Measurements from ENCODE around the gene IKBKE.

Gene IKBKE

DNA sequence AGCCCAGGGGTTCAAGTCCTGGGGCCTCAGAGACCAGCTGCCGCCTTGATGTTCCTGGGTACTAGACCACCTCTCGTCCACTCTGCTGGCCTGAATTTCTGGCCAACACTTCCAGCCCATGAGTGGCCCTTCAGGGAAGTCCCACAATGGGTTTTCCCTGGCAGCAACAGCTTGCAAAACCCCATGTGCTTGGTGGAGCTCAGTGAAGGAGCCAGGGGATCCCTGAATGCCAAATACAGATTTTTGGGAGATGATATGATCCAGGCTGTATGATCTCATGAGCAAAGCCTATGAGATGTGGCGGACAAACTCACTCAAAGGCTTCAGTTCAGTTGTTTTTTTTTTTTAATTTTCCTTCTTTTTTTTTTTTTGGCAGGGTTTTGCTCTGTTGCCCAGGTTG is 27.5 kb downstream of the IKBKE start:
- TF ChIP-seq, protein P1, sequence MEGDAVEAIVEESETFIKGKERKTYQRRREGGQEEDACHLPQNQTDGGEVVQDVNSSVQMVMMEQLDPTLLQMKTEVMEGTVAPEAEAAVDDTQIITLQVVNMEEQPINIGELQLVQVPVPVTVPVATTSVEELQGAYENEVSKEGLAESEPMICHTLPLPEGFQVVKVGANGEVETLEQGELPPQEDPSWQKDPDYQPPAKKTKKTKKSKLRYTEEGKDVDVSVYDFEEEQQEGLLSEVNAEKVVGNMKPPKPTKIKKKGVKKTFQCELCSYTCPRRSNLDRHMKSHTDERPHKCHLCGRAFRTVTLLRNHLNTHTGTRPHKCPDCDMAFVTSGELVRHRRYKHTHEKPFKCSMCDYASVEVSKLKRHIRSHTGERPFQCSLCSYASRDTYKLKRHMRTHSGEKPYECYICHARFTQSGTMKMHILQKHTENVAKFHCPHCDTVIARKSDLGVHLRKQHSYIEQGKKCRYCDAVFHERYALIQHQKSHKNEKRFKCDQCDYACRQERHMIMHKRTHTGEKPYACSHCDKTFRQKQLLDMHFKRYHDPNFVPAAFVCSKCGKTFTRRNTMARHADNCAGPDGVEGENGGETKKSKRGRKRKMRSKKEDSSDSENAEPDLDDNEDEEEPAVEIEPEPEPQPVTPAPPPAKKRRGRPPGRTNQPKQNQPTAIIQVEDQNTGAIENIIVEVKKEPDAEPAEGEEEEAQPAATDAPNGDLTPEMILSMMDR (IDR thresholded peaks at IDR 0.05; ENCODE audit: low read depth, low read length, missing control alignments): no peak
- no peak for DNase-seq (ENCODE audit: extremely low read depth, low read depth)
- no peak overlapping the region for H3K4me3 ChIP-seq (replicated peaks; ENCODE audit: low read depth, low read length)

DNA sequence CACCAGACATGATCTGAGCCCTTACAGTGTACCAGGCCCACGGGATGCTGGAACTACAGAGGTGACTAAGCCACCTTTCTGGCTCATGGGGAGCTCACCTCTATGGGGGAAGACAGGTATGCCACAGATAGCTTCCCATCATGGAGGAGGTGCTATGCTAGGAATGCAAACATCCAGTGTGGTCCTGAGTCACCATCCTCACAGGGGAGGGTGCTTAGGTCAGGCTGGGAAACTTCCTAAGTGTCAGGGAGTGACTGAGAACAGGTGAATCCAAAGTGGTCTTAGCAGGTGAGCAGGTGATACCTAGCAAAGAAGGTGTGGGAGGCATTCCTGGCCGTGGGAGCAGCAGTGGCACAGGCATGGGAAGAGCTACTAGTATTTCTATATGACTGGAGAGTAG is 28.4 kb downstream of the IKBKE start:
- no peak overlapping the region for H3K4me3 ChIP-seq (replicated peaks; ENCODE audit: low read depth, low read length)
- TF ChIP-seq, protein P1 (IDR thresholded peaks at IDR 0.05; ENCODE audit: low read depth, low read length, missing control alignments): no peak
- no peak for DNase-seq (ENCODE audit: extremely low read depth, low read depth)

DNA sequence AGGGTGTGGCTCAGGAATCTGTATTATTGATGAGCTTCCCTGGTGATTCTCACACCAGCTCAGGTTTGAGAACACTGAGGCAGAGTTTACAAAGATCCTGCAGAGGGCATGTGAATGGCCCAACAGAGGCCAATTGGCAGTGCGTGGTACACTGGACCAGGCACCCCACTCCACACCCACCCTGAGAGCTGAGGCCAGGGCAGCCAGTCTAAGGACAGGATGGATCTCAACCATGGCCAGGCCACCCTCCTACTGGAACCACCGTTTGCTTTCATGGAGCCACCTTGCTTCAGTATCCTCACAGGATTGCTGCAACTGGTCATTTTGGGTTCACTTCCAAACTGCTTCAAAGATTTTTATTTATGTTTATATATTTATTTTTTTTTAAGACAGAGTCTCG is 29.8 kb downstream of the IKBKE start:
- no peak for DNase-seq (ENCODE audit: extremely low read depth, low read depth)
- no peak overlapping the region for H3K4me3 ChIP-seq (replicated peaks; ENCODE audit: low read depth, low read length)
- TF ChIP-seq, protein P1 (IDR thresholded peaks at IDR 0.05; ENCODE audit: low read depth, low read length, missing control alignments): no peak

DNA sequence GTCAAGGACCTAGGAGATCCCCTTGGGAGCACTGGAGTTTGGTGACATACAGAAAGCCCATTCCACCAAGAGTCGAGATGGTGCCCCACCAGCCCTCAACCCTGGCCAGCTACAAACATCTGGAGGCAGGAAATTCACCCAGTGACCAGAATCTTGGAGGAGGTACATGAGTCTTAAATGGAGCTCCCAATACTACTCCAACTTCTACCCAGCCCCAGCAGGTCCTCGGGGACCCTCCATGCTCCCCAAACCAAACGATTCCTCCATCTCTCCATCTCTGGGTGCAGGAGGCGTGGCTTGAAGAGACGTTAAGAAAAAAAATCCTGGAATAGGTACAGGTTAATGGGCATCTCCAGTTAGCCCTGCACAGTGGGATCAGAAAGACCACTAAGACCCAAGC is 31.6 kb downstream of the IKBKE start:
- TF ChIP-seq, protein P1 (IDR thresholded peaks at IDR 0.05; ENCODE audit: low read depth, low read length, missing control alignments): no peak
- H3K4me3 ChIP-seq (replicated peaks; ENCODE audit: low read depth, low read length): no peak overlapping the region
- DNase-seq (ENCODE audit: extremely low read depth, low read depth): no peak

DNA sequence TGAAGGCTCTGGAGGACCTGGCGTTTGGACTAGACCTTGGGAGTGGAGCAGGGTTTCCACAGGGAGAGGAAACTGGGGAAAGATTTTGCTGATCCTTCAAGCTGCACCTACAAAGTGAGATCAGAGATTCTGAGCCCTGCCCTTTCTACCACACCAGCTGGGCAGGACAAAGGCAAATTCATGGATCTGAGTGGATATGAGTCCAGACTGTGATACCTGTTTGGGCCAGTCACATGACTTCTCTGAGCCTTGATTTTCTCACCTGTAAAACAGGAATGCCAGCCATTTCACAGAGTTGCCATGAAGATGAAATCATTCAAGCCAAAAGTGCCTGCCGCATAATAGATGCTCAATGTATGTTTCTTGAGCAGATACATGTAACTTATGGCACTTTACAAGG is 32.1 kb downstream of the IKBKE start:
- H3K4me3 ChIP-seq (replicated peaks; ENCODE audit: low read depth, low read length): no peak overlapping the region
- no peak for DNase-seq (ENCODE audit: extremely low read depth, low read depth)
- TF ChIP-seq, protein P1 (IDR thresholded peaks at IDR 0.05; ENCODE audit: low read depth, low read length, missing control alignments): no peak

DNA sequence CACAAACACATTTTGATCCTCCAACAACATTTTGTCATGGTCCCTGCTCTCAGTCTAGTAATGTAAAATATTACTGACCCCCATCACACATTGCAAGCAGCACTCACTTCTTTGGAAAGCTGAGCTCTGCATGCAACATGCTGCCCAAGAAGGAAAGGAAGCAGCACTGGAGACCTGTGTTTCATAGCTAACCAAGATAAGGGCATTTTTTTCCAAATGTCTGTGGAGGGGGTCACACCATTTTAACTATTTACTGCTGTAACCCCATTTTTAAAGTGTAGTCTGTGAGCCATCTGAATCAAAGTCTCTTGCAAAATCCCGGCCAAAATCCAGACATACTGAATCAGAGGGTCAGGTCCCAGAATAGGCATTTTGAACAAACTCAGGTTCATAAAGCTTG is 32.5 kb downstream of the IKBKE start:
- no peak overlapping the region for H3K4me3 ChIP-seq (replicated peaks; ENCODE audit: low read depth, low read length)
- TF ChIP-seq, protein P1 (IDR thresholded peaks at IDR 0.05; ENCODE audit: low read depth, low read length, missing control alignments): no peak
- no peak for DNase-seq (ENCODE audit: extremely low read depth, low read depth)

DNA sequence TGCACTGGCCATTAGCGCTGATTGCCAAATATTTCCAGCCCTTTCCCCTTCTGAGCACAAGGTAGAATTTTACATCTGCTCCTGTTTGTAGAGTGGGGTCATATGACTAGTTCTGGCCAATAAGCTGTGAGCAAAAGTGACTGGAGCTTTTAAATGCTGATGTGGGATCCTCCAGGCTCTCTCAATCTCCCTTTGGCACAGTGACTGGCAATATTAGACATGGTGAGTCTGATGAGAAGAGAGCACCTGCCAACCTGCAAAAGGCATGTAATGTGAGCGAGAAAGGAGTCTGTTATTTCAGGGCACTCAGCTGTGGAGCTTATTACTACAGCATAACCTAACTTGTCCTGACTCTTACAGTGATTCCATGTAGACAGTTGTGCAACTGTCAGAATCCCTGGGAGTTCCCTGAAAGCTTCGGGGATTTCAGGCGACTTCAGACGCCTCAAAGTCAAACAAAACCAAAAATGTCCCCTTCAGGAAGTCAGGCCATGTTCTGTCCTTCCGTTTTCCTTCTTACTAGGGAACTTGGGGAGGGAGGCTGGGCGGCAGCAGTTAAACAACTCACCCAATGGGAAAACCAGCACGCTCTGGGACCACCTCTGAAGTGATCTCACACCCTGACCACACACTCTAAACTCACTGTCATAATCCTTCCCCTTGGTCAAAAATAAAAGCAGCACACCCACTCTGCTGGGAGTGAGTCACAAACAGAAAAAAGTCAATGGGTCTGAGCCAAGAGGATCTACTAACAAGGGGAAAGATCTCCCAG is 33.5 kb downstream of the IKBKE start:
- DNase-seq (ENCODE audit: extremely low read depth, low read depth): peak; percentile 93
- no peak overlapping the region for H3K4me3 ChIP-seq (replicated peaks; ENCODE audit: low read depth, low read length)

More for the DNA sequence above, 33.5 kb downstream of the IKBKE start:
- TF ChIP-seq, protein P1 (IDR thresholded peaks at IDR 0.05; ENCODE audit: low read depth, low read length, missing control alignments): no peak
